HEK293 (cell line): ENCODE results near the gene SLC25A25.
A peak's percentile ranks its signal among the peaks of the same experiment; 100 is the strongest.

ENCODE experiments used
- CTCF ChIA-PET: fragments of 350-600 bp; formaldehyde crosslinking; extraction: SDS; loops from one replicate; lab custom pipeline; 2021; ENCODE audit warnings: antibody characterized with exemption; lab: Yijun Ruan, JAX
- POLR2A ChIA-PET: fragments of 300-600 bp; formaldehyde crosslinking; extraction: SDS; loops from one replicate; lab custom pipeline; 2020; ENCODE audit warnings: antibody characterized with exemption, inconsistent platforms; lab: Yijun Ruan, JAX
- H3K27ac ChIP-seq: fragments of 200-500 bp; sonication (Bioruptor generic); 2 replicates; pipeline ENCODE4 v1.5.1; 2014; ENCODE audit warnings: low read depth, low read length, control low read depth, inconsistent platforms; ENCODE audit errors: extremely low read depth
- H3K36me3 ChIP-seq, 2 experiments: fragments of 200-500 bp in 1 of 2; sonication (Bioruptor generic) in 1 of 2; 1 replicate in 1 of 2; 2 replicates in 1 of 2; pipeline ENCODE4 v1.5.1; 2014 to 2017; ENCODE audit warnings: inconsistent platforms in 2 of 2, low read length in 2 of 2; ENCODE audit not compliant: control insufficient read depth in 2 of 2, insufficient read depth in 1 of 2
- H3K4me1 ChIP-seq: fragments of 200-500 bp; sonication (Bioruptor generic); 2 replicates; pipeline ENCODE4 v1.5.1; 2014; ENCODE audit warnings: mild to moderate bottlenecking, low read length, inconsistent platforms; ENCODE audit not compliant: control insufficient read depth, insufficient read depth
- H3K4me3 ChIP-seq: 2 replicates; pipeline ENCODE4 v1.5.1; 2011; ENCODE audit warnings: low read depth, mild to moderate bottlenecking, control low read depth, low read length, moderate library complexity
- H3K9me3 ChIP-seq: fragments of 200-500 bp; sonication (Bioruptor generic); 2 replicates; pipeline ENCODE4 v1.5.1; 2014; ENCODE audit warnings: low read depth, low read length, inconsistent platforms; ENCODE audit not compliant: control insufficient read depth, insufficient read depth
- AEBP2 ChIP-seq: fragments of 450-650 bp; formaldehyde crosslinking; IDR thresholded peaks from 2 replicates; pipeline ENCODE4 v1.5.1; 2016; ENCODE audit warnings: missing biosample characterization, missing genetic modification characterization, borderline replicate concordance
- GLI2 ChIP-seq: fragments of 450-650 bp; formaldehyde crosslinking; IDR thresholded peaks from 2 replicates; pipeline ENCODE4; 2017; ENCODE audit warnings: missing biosample characterization, missing genetic modification characterization, low read depth, borderline replicate concordance
- SP2 ChIP-seq: fragments of 450-650 bp; formaldehyde crosslinking; IDR thresholded peaks from 2 replicates; pipeline ENCODE4 v1.5.1; 2016; ENCODE audit warnings: missing biosample characterization, missing genetic modification characterization
- TCF7L2 ChIP-seq: IDR thresholded peaks from 2 replicates; pipeline ENCODE4 v1.6.1; 2011; ENCODE audit warnings: low read depth, mild to moderate bottlenecking, inconsistent platforms, low read length, moderate library complexity, borderline replicate concordance
- ZBTB1 ChIP-seq: fragments of 450-650 bp; formaldehyde crosslinking; IDR thresholded peaks from 2 replicates; pipeline ENCODE4 v1.5.1; 2016; ENCODE audit warnings: missing biosample characterization, missing genetic modification characterization
- ZBTB21 ChIP-seq: fragments of 450-650 bp; formaldehyde crosslinking; IDR thresholded peaks from 2 replicates; pipeline ENCODE4 v1.5.1; 2017; ENCODE audit warnings: missing biosample characterization, missing genetic modification characterization
- ZBTB8A ChIP-seq: fragments of 450-650 bp; formaldehyde crosslinking; IDR thresholded peaks from 2 replicates; pipeline ENCODE4 v1.5.1; 2016; ENCODE audit warnings: missing biosample characterization, missing genetic modification characterization
- ZFHX2 ChIP-seq: fragments of 450-650 bp; formaldehyde crosslinking; conservative IDR thresholded peaks from 2 replicates; pipeline ENCODE4 v1.5.1; 2016; ENCODE audit warnings: missing biosample characterization, missing genetic modification characterization
- ZNF132 ChIP-seq: fragments of 450-650 bp; formaldehyde crosslinking; IDR thresholded peaks from 2 replicates; pipeline ENCODE4 v1.5.1; 2017; ENCODE audit warnings: missing biosample characterization, missing genetic modification characterization, borderline replicate concordance
- ZNF16 ChIP-seq: fragments of 450-650 bp; formaldehyde crosslinking; IDR thresholded peaks from 2 replicates; pipeline ENCODE4 v1.5.1; 2016; ENCODE audit warnings: low read depth, missing biosample characterization, missing genetic modification characterization
- ZNF169 ChIP-seq: fragments of 450-650 bp; formaldehyde crosslinking; IDR thresholded peaks from 2 replicates; pipeline ENCODE4 v1.5.1; 2016; ENCODE audit warnings: missing biosample characterization, missing genetic modification characterization
- ZNF175 ChIP-seq: fragments of 450-650 bp; formaldehyde crosslinking; IDR thresholded peaks from 2 replicates; pipeline ENCODE4 v1.5.1; 2016; ENCODE audit warnings: missing biosample characterization, missing genetic modification characterization
- ZNF433 ChIP-seq: fragments of 450-650 bp; formaldehyde crosslinking; IDR thresholded peaks from 2 replicates; pipeline ENCODE4 v1.5.1; 2016; ENCODE audit warnings: missing biosample characterization, missing genetic modification characterization, low read depth
- ZNF639 ChIP-seq: fragments of 450-650 bp; formaldehyde crosslinking; IDR thresholded peaks from 2 replicates; pipeline ENCODE4 v1.5.1; 2016; ENCODE audit warnings: missing biosample characterization, missing genetic modification characterization
- ZNF660 ChIP-seq: fragments of 450-650 bp; IDR thresholded peaks from 2 replicates; pipeline ENCODE4 v1.5.1; 2018; ENCODE audit warnings: missing biosample characterization, mild to moderate bottlenecking, missing genetic modification characterization
- ZSCAN23 ChIP-seq: fragments of 450-650 bp; formaldehyde crosslinking; IDR thresholded peaks from 2 replicates; pipeline ENCODE4 v1.5.1; 2016; ENCODE audit warnings: missing biosample characterization, missing genetic modification characterization
- TF ChIP-seq, protein P1 (sequence below): fragments of 450-650 bp; formaldehyde crosslinking; IDR thresholded peaks from 2 replicates; pipeline ENCODE4 v1.5.1; 2016; ENCODE audit warnings: missing biosample characterization, missing genetic modification characterization
- TF ChIP-seq, protein P2 (sequence below): fragments of 450-650 bp; formaldehyde crosslinking; IDR thresholded peaks from 2 replicates; pipeline ENCODE4 v1.5.1; 2016; ENCODE audit warnings: missing biosample characterization, missing genetic modification characterization
- TF ChIP-seq, protein P3 (sequence below): fragments of 450-650 bp; formaldehyde crosslinking; IDR thresholded peaks from 2 replicates; pipeline ENCODE4 v1.5.1; 2016; ENCODE audit warnings: missing biosample characterization, missing genetic modification characterization

SLC25A25 gene

GRCh38 chr9:128082151-128082550 is 14.1 kb downstream of the SLC25A25 start (continued):
- TF ChIP-seq ZNF16, result no peak
- TF ChIP-seq ZNF433, result no peak
- TF ChIP-seq, protein P1, sequence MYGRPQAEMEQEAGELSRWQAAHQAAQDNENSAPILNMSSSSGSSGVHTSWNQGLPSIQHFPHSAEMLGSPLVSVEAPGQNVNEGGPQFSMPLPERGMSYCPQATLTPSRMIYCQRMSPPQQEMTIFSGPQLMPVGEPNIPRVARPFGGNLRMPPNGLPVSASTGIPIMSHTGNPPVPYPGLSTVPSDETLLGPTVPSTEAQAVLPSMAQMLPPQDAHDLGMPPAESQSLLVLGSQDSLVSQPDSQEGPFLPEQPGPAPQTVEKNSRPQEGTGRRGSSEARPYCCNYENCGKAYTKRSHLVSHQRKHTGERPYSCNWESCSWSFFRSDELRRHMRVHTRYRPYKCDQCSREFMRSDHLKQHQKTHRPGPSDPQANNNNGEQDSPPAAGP (tag by site-specific recombination), result no peak
- TF ChIP-seq SP2 (tag by site-specific recombination), result peak; percentile 27; the same call in 1 of the 2 replicates
- TF ChIP-seq ZFHX2, result peak; percentile 57
- TF ChIP-seq ZNF175 (tag by site-specific recombination), result no peak
- TF ChIP-seq ZBTB1, result no peak
- TF ChIP-seq ZBTB8A (tag by site-specific recombination), result peak; percentile 54

GRCh38 chr9:128084746-128085145 is 16.7 kb downstream of the SLC25A25 start:
- CTCF ChIA-PET, result interaction anchor here (0.6 to 2.7 kb wide), 13 partner anchors 9 to 254 kb away, joined by 3 to 13 read pairs (median 4); no protein-coding TSS in a partner anchor
- Histone ChIP-seq H3K27ac (no peak overlapping the region), H3K4me1 (0 out of 2 replicates have a peak, but pooled peaks cover 4% of the 10 kb centered on the region), H3K4me3 (no peak overlapping the region), H3K9me3 (no peaks in the 10 kb centered on the region), H3K36me3 (no peaks in the 10 kb centered on the region; a peak in 1 of 3 replicates)
- TF ChIP-seq ZNF639 (tag by site-specific recombination), result no peak
- POLR2A ChIA-PET, result interaction anchor here (1.0 kb wide), 1 partner anchor 13 kb away, joined by 3 read pairs; no protein-coding TSS in a partner anchor

DNA sequence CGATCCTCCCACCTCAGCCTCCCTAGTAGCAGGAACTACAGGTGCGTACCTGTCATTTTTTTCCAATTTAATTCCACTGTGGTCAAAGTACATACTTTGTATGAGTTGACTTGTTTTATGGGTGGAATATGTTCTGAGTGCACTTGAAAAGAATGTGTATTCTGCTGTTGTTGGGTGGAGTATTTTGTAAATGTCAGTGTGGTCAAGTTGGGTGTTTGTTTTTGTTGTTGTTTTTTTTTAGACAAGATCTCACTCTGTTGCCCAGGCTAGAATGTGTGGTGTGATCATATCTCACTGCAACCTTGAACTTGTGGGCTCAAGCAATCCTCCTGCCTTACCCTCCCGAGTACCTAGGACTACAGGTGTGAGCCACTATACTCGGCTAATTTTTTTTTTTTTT is 17.9 kb downstream of the SLC25A25 start:
- no peaks in the 10 kb centered on the region; a peak in 1 of 3 replicates for H3K36me3 ChIP-seq
- CTCF ChIA-PET, result interaction anchor here (2.4 to 2.7 kb wide), 2 partner anchors 8 to 32 kb away, joined by 9 to 13 read pairs; no protein-coding TSS in a partner anchor
- TF ChIP-seq ZNF660, result no peak
- TF ChIP-seq, all 188 proteins: peak for 0
- POLR2A ChIA-PET, result no interaction called here
- no peak overlapping the region for H3K4me3 ChIP-seq
- H3K27ac ChIP-seq, result no peak overlapping the region
- 0 out of 2 replicates have a peak, but pooled peaks cover 4% of the 10 kb centered on the region for H3K4me1 ChIP-seq
- H3K9me3 ChIP-seq, result no peaks in the 10 kb centered on the region

DNA sequence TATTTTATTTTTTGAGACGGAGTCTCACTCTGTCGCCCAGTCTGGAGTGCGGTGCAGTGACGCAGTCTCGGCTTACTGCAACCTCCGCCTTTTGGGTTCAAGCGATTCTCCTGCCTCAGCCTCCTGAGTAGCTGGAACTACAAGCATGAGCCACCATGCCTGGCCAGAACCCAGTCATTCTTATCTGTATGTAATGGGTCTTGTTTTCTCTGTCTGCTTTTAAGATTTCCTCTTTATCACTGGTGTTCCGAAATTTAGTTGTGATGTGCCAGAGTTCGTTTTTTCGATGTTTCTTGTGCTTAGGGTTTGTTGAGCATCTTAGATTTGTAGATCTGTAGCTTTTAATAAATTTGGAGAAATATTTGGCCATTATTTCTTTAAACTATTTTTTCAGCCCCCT is 19.2 kb downstream of the SLC25A25 start:
- CTCF ChIA-PET, result interaction anchor here (0.6 to 2.4 kb wide), 7 partner anchors 12 to 145 kb away, joined by 3 to 9 read pairs (median 4); no protein-coding TSS in a partner anchor
- H3K36me3 ChIP-seq, result no peaks in the 10 kb centered on the region; a peak in 1 of 3 replicates
- POLR2A ChIA-PET, result interaction anchor here (0.6 to 1.4 kb wide), 2 partner anchors 11 to 217 kb away, joined by 4 to 5 read pairs; no protein-coding TSS in a partner anchor
- H3K27ac ChIP-seq, result no peak overlapping the region
- H3K4me1 ChIP-seq, result 0 out of 2 replicates have a peak, but pooled peaks cover 4% of the 10 kb centered on the region
- H3K9me3 ChIP-seq, result no peaks in the 10 kb centered on the region
- H3K4me3 ChIP-seq, result no peak overlapping the region
- no peak for TF ChIP-seq ZSCAN23 (tag by site-specific recombination)
- no peak for TF ChIP-seq GLI2
- TF ChIP-seq, protein P2, sequence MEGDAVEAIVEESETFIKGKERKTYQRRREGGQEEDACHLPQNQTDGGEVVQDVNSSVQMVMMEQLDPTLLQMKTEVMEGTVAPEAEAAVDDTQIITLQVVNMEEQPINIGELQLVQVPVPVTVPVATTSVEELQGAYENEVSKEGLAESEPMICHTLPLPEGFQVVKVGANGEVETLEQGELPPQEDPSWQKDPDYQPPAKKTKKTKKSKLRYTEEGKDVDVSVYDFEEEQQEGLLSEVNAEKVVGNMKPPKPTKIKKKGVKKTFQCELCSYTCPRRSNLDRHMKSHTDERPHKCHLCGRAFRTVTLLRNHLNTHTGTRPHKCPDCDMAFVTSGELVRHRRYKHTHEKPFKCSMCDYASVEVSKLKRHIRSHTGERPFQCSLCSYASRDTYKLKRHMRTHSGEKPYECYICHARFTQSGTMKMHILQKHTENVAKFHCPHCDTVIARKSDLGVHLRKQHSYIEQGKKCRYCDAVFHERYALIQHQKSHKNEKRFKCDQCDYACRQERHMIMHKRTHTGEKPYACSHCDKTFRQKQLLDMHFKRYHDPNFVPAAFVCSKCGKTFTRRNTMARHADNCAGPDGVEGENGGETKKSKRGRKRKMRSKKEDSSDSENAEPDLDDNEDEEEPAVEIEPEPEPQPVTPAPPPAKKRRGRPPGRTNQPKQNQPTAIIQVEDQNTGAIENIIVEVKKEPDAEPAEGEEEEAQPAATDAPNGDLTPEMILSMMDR (tag by site-specific recombination), result no peak
- TF ChIP-seq TCF7L2, result no peak
- TF ChIP-seq, protein P3, sequence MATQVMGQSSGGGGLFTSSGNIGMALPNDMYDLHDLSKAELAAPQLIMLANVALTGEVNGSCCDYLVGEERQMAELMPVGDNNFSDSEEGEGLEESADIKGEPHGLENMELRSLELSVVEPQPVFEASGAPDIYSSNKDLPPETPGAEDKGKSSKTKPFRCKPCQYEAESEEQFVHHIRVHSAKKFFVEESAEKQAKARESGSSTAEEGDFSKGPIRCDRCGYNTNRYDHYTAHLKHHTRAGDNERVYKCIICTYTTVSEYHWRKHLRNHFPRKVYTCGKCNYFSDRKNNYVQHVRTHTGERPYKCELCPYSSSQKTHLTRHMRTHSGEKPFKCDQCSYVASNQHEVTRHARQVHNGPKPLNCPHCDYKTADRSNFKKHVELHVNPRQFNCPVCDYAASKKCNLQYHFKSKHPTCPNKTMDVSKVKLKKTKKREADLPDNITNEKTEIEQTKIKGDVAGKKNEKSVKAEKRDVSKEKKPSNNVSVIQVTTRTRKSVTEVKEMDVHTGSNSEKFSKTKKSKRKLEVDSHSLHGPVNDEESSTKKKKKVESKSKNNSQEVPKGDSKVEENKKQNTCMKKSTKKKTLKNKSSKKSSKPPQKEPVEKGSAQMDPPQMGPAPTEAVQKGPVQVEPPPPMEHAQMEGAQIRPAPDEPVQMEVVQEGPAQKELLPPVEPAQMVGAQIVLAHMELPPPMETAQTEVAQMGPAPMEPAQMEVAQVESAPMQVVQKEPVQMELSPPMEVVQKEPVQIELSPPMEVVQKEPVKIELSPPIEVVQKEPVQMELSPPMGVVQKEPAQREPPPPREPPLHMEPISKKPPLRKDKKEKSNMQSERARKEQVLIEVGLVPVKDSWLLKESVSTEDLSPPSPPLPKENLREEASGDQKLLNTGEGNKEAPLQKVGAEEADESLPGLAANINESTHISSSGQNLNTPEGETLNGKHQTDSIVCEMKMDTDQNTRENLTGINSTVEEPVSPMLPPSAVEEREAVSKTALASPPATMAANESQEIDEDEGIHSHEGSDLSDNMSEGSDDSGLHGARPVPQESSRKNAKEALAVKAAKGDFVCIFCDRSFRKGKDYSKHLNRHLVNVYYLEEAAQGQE (tag by site-specific recombination), result no peak
- no peak for TF ChIP-seq ZBTB21 (tag by site-specific recombination)
- no peak for TF ChIP-seq ZNF132
- TF ChIP-seq AEBP2 (tag by site-specific recombination), result no peak
- TF ChIP-seq ZNF169, result no peak
